ENCODE measurements around the gene CEP164. TPM values are rescaled to one million over a fixed set of nuclear protein-coding genes. Genes with fewer than 3 reads are reported as not detected.

Gene CEP164
- total RNA-seq, 1 experiment from 2014 or later, result 22.2 TPM

DNA sequence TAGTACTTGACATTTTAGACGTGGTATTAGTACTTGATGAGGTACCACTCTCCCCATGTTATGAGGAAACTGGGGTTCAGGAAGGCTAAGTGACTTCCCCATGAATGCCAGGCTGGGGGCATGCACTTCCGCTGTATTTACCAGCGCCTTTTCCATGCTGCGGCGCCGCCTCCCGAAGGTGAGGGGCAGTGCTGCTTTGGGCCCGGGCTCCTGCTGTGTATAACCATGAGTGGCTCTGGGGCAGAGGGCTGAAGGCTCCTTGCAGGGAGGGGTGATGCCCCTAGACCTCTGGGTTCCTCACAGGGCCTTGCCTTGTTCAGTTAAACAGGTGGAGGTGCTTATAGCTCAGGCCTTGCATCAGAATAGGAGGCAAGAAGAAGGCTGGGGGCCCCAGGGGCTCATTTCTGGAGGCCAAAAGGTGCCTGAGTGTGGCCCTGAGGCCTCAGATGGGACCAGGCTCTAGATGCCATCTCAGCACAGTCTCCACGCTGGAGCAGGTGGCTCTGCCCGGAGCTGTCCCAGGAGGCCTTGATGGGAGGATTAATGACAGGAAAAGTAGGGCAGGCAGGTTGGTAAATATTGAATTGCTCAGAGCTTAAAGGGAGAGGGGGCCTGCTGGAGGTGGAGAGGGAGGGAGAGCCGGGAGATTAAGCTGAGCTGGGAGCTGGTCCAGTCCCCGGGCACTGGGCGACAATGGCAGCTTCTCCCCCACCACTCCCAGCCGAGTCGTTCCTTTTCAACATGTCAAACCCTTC is 129.6 kb downstream of the CEP164 start (continued):
- no peak for TF ChIP-seq ZNF274 (IDR thresholded peaks at IDR 0.05; ENCODE audit: low read depth, low read length)
- TF ChIP-seq JUND (IDR thresholded peaks at IDR 0.05), result no peak
- TF ChIP-seq SP1 (IDR thresholded peaks at IDR 0.05; ENCODE audit: low read depth), result no peak
- TF ChIP-seq EZH2phosphoT487 (IDR thresholded peaks at IDR 0.05; ENCODE audit: borderline replicate concordance), result no peak
- TF ChIP-seq CEBPB (IDR thresholded peaks at IDR 0.05; ENCODE audit: low read depth), result no peak
- TF ChIP-seq RAD21 (IDR thresholded peaks at IDR 0.05; ENCODE audit: low read depth), result no peak
- no peak for TF ChIP-seq POLR2A (IDR thresholded peaks at IDR 0.05; ENCODE audit: borderline replicate concordance, extremely low read depth, insufficient read depth, insufficient read length)
- TF ChIP-seq EGR1 (IDR thresholded peaks at IDR 0.05; ENCODE audit: low read depth), result no peak

DNA sequence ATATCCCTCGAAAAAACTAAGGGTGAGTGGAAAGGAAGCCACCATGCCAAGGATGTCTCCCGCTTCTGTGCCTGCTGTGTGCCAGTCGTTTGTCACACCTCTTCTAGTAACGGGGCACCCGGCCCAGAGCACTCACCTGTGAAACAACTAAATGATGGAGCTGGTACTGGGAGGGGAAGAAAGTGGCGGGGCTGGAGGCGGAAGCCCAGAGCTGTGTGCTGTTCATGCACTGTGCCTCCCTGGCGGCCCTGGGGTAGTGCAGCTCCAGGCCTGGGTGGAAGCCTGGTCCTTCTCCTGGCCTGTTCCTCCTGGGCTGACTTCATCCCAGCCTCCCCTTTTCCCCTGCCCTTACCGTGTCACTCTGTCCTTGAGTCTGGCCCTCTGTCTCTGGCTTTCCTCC is 130.2 kb downstream of the CEP164 start:
- H3K4me1 ChIP-seq (ENCODE audit: control insufficient read depth in 1 of 2, insufficient read depth in 2 of 2, low read length in 2 of 2), result no peaks in the 10 kb centered on the region
- TF ChIP-seq EGR1 (IDR thresholded peaks at IDR 0.05; ENCODE audit: low read depth) (no peak), TCF7L2 (IDR thresholded peaks at IDR 0.05; ENCODE audit: borderline replicate concordance, extremely low read depth, insufficient read depth, insufficient read length) (no peak), RAD21 (IDR thresholded peaks at IDR 0.05; ENCODE audit: low read depth) (no peak), ELF1 (IDR thresholded peaks at IDR 0.05; ENCODE audit: borderline replicate concordance, low read depth) (no peak), ZNF274 (IDR thresholded peaks at IDR 0.05; ENCODE audit: low read depth, low read length) (no peak), SP1 (IDR thresholded peaks at IDR 0.05; ENCODE audit: low read depth) (no peak)
- TF ChIP-seq, protein P1, sequence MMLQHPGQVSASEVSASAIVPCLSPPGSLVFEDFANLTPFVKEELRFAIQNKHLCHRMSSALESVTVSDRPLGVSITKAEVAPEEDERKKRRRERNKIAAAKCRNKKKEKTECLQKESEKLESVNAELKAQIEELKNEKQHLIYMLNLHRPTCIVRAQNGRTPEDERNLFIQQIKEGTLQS (IDR thresholded peaks at IDR 0.05), result no peak
- TF ChIP-seq, protein P2, sequence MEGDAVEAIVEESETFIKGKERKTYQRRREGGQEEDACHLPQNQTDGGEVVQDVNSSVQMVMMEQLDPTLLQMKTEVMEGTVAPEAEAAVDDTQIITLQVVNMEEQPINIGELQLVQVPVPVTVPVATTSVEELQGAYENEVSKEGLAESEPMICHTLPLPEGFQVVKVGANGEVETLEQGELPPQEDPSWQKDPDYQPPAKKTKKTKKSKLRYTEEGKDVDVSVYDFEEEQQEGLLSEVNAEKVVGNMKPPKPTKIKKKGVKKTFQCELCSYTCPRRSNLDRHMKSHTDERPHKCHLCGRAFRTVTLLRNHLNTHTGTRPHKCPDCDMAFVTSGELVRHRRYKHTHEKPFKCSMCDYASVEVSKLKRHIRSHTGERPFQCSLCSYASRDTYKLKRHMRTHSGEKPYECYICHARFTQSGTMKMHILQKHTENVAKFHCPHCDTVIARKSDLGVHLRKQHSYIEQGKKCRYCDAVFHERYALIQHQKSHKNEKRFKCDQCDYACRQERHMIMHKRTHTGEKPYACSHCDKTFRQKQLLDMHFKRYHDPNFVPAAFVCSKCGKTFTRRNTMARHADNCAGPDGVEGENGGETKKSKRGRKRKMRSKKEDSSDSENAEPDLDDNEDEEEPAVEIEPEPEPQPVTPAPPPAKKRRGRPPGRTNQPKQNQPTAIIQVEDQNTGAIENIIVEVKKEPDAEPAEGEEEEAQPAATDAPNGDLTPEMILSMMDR (IDR thresholded peaks at IDR 0.05 in 2 of 3, conservative IDR thresholded peaks at IDR 0.05 in 1 of 3; ENCODE audit: borderline replicate concordance in 1 of 3, insufficient read depth in 1 of 3, low read depth in 2 of 3, low read length in 2 of 3), result no peak
- TF ChIP-seq, protein P3, sequence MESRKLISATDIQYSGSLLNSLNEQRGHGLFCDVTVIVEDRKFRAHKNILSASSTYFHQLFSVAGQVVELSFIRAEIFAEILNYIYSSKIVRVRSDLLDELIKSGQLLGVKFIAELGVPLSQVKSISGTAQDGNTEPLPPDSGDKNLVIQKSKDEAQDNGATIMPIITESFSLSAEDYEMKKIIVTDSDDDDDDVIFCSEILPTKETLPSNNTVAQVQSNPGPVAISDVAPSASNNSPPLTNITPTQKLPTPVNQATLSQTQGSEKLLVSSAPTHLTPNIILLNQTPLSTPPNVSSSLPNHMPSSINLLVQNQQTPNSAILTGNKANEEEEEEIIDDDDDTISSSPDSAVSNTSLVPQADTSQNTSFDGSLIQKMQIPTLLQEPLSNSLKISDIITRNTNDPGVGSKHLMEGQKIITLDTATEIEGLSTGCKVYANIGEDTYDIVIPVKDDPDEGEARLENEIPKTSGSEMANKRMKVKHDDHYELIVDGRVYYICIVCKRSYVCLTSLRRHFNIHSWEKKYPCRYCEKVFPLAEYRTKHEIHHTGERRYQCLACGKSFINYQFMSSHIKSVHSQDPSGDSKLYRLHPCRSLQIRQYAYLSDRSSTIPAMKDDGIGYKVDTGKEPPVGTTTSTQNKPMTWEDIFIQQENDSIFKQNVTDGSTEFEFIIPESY (IDR thresholded peaks at IDR 0.05; ENCODE audit: extremely low read depth, insufficient replicate concordance, low read length), result no peak
- CTCF ChIA-PET, result no interaction called here
- ATAC-seq, result no peak
- no peak overlapping the region for H2AFZ ChIP-seq (ENCODE audit: low read depth, low read length, poor library complexity, severe bottlenecking)
- DNase-seq (ENCODE audit: low read depth, low spot score), result no peak
- no peaks in the 10 kb centered on the region for H3K9me2 ChIP-seq (ENCODE audit: insufficient read depth)
- POLR2A ChIA-PET, result no interaction called here
- H3K27me3 ChIP-seq (ENCODE audit: insufficient read depth, low read length), result no peaks in the 10 kb centered on the region
- no peak overlapping the region for H3K9ac ChIP-seq (ENCODE audit: low read length)
- H4K20me1 ChIP-seq (ENCODE audit: insufficient read depth), result no peaks in the 10 kb centered on the region
- RAD21 ChIA-PET (ENCODE audit: low non-redundant PET in 1 of 2, low total read pairs in 2 of 2, uncharacterized antibody in 2 of 2, unreplicated experiment in 2 of 2), result no interaction called here
- BruUV-seq (replicated peaks), result no TSS peak
- no peaks in the 10 kb centered on the region for H3K36me3 ChIP-seq (ENCODE audit: control insufficient read depth in 1 of 2, insufficient read depth in 2 of 2, low read length in 2 of 2)
- intact Hi-C loops (cut with micrococcal nuclease), result no loop called here
- no peak overlapping the region for H3K4me2 ChIP-seq (ENCODE audit: low read length)
- H3K9me3 ChIP-seq (ENCODE audit: control insufficient read depth in 1 of 2, insufficient read depth in 1 of 2, low read depth in 1 of 2, low read length in 2 of 2), result no peaks in the 10 kb centered on the region
- H3K27ac ChIP-seq (ENCODE audit: low read depth, low read length), result no peak overlapping the region
- H3K79me2 ChIP-seq (ENCODE audit: insufficient read depth, low read length), result no peaks in the 10 kb centered on the region
- H3K4me3 ChIP-seq (replicated peaks in 1 of 2; ENCODE audit: low read depth in 1 of 2, low read length in 2 of 2), result no peak overlapping the region
